IMR-90 (cell line): ENCODE results near the gene C6.

Source experiments
- CEBPB ChIP-seq: IDR thresholded peaks from 2 replicates; pipeline ENCODE4 v1.6.1; 2012; ENCODE audit warnings: low read depth, low read length, improper control_type of control experiment
- MAFK ChIP-seq: IDR thresholded peaks from 2 replicates; pipeline ENCODE4 v1.6.1; 2012; ENCODE audit warnings: low read depth, low read length, improper control_type of control experiment
- RFX5 ChIP-seq: IDR thresholded peaks from 2 replicates; pipeline ENCODE4 v1.8.0; 2012; ENCODE audit warnings: low read depth, mild to moderate bottlenecking, low read length, moderate library complexity
- SMC3 ChIP-seq: fragments of 150-350 bp; IDR thresholded peaks from 2 replicates; pipeline ENCODE4 v1.6.1; 2016; ENCODE audit warnings: low read depth, mild to moderate bottlenecking, antibody characterized with exemption, low read length, moderate library complexity
- TF ChIP-seq, protein P1 (sequence below): conservative IDR thresholded peaks from 2 replicates; pipeline ENCODE4 v1.5.1; 2012; ENCODE audit warnings: mild to moderate bottlenecking, low read depth, low read length, improper control_type of control experiment

- TF ChIP-seq SMC3 (no peak), RFX5 (no peak), MAFK (no peak), CEBPB (no peak)
- TF ChIP-seq, protein P1, sequence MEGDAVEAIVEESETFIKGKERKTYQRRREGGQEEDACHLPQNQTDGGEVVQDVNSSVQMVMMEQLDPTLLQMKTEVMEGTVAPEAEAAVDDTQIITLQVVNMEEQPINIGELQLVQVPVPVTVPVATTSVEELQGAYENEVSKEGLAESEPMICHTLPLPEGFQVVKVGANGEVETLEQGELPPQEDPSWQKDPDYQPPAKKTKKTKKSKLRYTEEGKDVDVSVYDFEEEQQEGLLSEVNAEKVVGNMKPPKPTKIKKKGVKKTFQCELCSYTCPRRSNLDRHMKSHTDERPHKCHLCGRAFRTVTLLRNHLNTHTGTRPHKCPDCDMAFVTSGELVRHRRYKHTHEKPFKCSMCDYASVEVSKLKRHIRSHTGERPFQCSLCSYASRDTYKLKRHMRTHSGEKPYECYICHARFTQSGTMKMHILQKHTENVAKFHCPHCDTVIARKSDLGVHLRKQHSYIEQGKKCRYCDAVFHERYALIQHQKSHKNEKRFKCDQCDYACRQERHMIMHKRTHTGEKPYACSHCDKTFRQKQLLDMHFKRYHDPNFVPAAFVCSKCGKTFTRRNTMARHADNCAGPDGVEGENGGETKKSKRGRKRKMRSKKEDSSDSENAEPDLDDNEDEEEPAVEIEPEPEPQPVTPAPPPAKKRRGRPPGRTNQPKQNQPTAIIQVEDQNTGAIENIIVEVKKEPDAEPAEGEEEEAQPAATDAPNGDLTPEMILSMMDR, result no peak
Measured at GRCh38 chr5:41195228-41195627, 18.1 kb downstream of the C6 start.
